WTC11 (cell line): ENCODE results near the gene MAP3K6. TPM values are rescaled to one million over a fixed set of nuclear protein-coding genes. Genes with fewer than 3 reads are reported as not detected.

Source experiments
- ATAC-seq: fragments of 200-7000 bp; cut with Tn5 transposase; 2 replicates; pipeline ENCODE4 v1.10.0; 2021; ENCODE audit warnings: mild to moderate bottlenecking, moderate library complexity
- CTCF ChIA-PET: fragments of 300-600 bp; sonication (Branson Sonifier 250); formaldehyde crosslinking; loops from one replicate; lab custom pipeline; 2021; ENCODE audit warnings: antibody characterized with exemption; lab: Charles Lee
- POLR2A ChIA-PET: fragments of 350-600 bp; sonication (Branson Sonifier 250); formaldehyde crosslinking; loops from one replicate; lab custom pipeline; 2021; ENCODE audit warnings: antibody characterized with exemption; lab: Charles Lee
- DNase-seq: peaks from one replicate; pipeline ENCODE4 v3.0.0; 2021; ENCODE audit warnings: low spot score
- H3K27ac Mint-ChIP-seq: 2 replicates; pipeline ENCODE4 v1.8.0; 2021; ENCODE audit warnings: mixed read lengths
- H3K27me3 Mint-ChIP-seq: 2 replicates; pipeline ENCODE4 v1.8.0; 2021; ENCODE audit warnings: low read depth, mild to moderate bottlenecking, moderate library complexity, mixed read lengths
- H3K36me3 Mint-ChIP-seq: 2 replicates; pipeline ENCODE4 v1.8.0; 2021; ENCODE audit warnings: mixed read lengths
- H3K4me1 Mint-ChIP-seq: 2 replicates; pipeline ENCODE4 v1.8.0; 2022; ENCODE audit warnings: mixed read lengths
- H3K4me3 Mint-ChIP-seq: 2 replicates; pipeline ENCODE4 v1.8.0; 2021; ENCODE audit warnings: mild to moderate bottlenecking, moderate library complexity, mixed read lengths
- H3K9me3 Mint-ChIP-seq: 2 replicates; pipeline ENCODE4 v1.8.0; 2021; ENCODE audit warnings: mixed read lengths
- CBFB ChIP-seq: sonication (generic); formaldehyde crosslinking; IDR thresholded peaks from 2 replicates; pipeline ENCODE4 v1.8.1; 2022; ENCODE audit warnings: mild to moderate bottlenecking, low read depth, missing genetic modification reagents
- CREM ChIP-seq: sonication (generic); formaldehyde crosslinking; IDR thresholded peaks from 2 replicates; pipeline ENCODE4 v1.8.1; 2022; ENCODE audit warnings: mild to moderate bottlenecking, missing genetic modification reagents, moderate library complexity
- E2F4 ChIP-seq: sonication (generic); formaldehyde crosslinking; IDR thresholded peaks from 2 replicates; pipeline ENCODE4 v1.8.1; 2022; ENCODE audit warnings: low read depth, mild to moderate bottlenecking, moderate library complexity, missing genetic modification reagents, borderline replicate concordance
- ERG ChIP-seq: fragments of 250-450 bp; sonication (Bioruptor Pico); IDR thresholded peaks from 2 replicates; pipeline ENCODE4 v1.8.0; 2021; ENCODE audit warnings: mild to moderate bottlenecking
- ESRRA ChIP-seq: sonication (generic); formaldehyde crosslinking; IDR thresholded peaks from 2 replicates; pipeline ENCODE4 v1.8.1; 2022; ENCODE audit warnings: mild to moderate bottlenecking, missing genetic modification reagents, borderline replicate concordance
- FOXP1 ChIP-seq: sonication (generic); formaldehyde crosslinking; IDR thresholded peaks from 2 replicates; pipeline ENCODE4 v1.8.0; 2022; ENCODE audit warnings: missing genetic modification reagents, mild to moderate bottlenecking, moderate library complexity, borderline replicate concordance
- JAZF1 ChIP-seq: fragments of 250-450 bp; sonication (Bioruptor Pico); IDR thresholded peaks from 2 replicates; pipeline ENCODE4 v1.9.0; 2021; ENCODE audit warnings: moderate library complexity, mild to moderate bottlenecking, inconsistent platforms
- PRRX2 ChIP-seq: fragments of 250-450 bp; sonication (Bioruptor Pico); IDR thresholded peaks from 2 replicates; pipeline ENCODE4 v1.8.0; 2021; ENCODE audit warnings: mild to moderate bottlenecking
- TCF7 ChIP-seq: sonication (generic); formaldehyde crosslinking; IDR thresholded peaks from 2 replicates; pipeline ENCODE4 v1.8.0; 2022; ENCODE audit warnings: mild to moderate bottlenecking, low read depth, missing genetic modification reagents, moderate library complexity
- TP53 ChIP-seq: sonication (generic); formaldehyde crosslinking; IDR thresholded peaks from 2 replicates; pipeline ENCODE4 v1.8.1; 2023; ENCODE audit warnings: mild to moderate bottlenecking, missing genetic modification reagents
- ZNF138 ChIP-seq: sonication (generic); formaldehyde crosslinking; conservative IDR thresholded peaks from 2 replicates; pipeline ENCODE4 v1.8.1; 2022; ENCODE audit warnings: mild to moderate bottlenecking, moderate library complexity, missing genetic modification reagents
- ZNF263 ChIP-seq: sonication (generic); formaldehyde crosslinking; IDR thresholded peaks from 2 replicates; pipeline ENCODE4 v1.8.1; 2022; ENCODE audit warnings: low read depth, mild to moderate bottlenecking, moderate library complexity, missing genetic modification reagents
- ZNF416 ChIP-seq: fragments of 250-450 bp; sonication (Bioruptor Pico); IDR thresholded peaks from 2 replicates; pipeline ENCODE4 v1.9.0; 2021; ENCODE audit warnings: mild to moderate bottlenecking, inconsistent platforms
- ZNF671 ChIP-seq: fragments of 250-450 bp; sonication (Bioruptor Pico); IDR thresholded peaks from 2 replicates; pipeline ENCODE4 v1.8.0; 2021; ENCODE audit warnings: mild to moderate bottlenecking
- total RNA-seq: library from RNA; stranded (reverse); gene quantifications from 3 replicates; pipeline ENCODE4 v1.2.3, GENCODE V29; 2021
- TF ChIP-seq, protein P1 (sequence below): sonication (generic); formaldehyde crosslinking; IDR thresholded peaks from 2 replicates; pipeline ENCODE4 v1.8.1; 2023; ENCODE audit warnings: mild to moderate bottlenecking, missing genetic modification reagents, moderate library complexity
- TF ChIP-seq, protein P2 (sequence below): sonication (generic); formaldehyde crosslinking; IDR thresholded peaks from 2 replicates; pipeline ENCODE4 v1.8.1; 2023; ENCODE audit warnings: mild to moderate bottlenecking, missing genetic modification reagents, moderate library complexity

The MAP3K6 gene
- total RNA-seq, 1 experiment from 2014 or later = 15.0 TPM

DNA sequence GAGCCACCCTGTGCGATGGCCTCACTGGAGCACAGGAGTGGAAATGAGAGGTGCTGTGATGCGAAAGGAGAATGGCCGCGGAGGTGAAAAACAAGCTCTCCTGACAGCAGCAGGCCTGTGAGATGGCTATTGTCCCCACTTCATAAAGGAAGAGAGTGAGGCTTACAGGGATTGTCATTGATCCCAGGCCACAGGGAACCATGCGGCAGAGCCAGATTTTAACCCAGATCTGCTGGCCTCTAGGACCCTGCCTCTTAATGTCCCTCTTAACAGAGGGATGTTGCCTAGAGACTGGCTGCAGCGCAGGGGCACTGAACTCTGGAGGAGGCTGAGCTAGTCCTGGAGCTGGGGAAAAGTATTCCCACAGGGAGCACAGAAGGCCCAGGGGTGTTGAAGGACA, 28.0 kb downstream of the MAP3K6 start (continued):
- TF ChIP-seq ZNF263 (no peak), ZNF671 (CRISPR knock-in tag) (no peak), ZNF416 (no peak), CBFB (CRISPR knock-in tag) (no peak)
- TF ChIP-seq, protein P1, sequence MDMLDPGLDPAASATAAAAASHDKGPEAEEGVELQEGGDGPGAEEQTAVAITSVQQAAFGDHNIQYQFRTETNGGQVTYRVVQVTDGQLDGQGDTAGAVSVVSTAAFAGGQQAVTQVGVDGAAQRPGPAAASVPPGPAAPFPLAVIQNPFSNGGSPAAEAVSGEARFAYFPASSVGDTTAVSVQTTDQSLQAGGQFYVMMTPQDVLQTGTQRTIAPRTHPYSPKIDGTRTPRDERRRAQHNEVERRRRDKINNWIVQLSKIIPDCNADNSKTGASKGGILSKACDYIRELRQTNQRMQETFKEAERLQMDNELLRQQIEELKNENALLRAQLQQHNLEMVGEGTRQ (CRISPR knock-in tag) = no peak
- TF ChIP-seq, protein P2, sequence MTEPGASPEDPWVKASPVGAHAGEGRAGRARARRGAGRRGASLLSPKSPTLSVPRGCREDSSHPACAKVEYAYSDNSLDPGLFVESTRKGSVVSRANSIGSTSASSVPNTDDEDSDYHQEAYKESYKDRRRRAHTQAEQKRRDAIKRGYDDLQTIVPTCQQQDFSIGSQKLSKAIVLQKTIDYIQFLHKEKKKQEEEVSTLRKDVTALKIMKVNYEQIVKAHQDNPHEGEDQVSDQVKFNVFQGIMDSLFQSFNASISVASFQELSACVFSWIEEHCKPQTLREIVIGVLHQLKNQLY (CRISPR knock-in tag) = no peak

- Mint-ChIP-seq H3K27ac (peak overlapping the region; percentile 36; the same call in 1 of the 2 replicates), H3K4me1 (peaks cover 17% of the 10 kb centered on the region), H3K9me3 (no peaks in the 10 kb centered on the region), H3K36me3 (peaks cover 19% of the 10 kb centered on the region), H3K27me3 (peaks cover 2% of the 10 kb centered on the region; the same call in 1 of the 2 replicates), H3K4me3 (no peak overlapping the region)
- CTCF ChIA-PET = interaction anchor here (0.7 to 1.5 kb wide), 6 partner anchors 14 to 271 kb away, joined by 3 to 5 read pairs (median 4); no protein-coding TSS in a partner anchor
- POLR2A ChIA-PET = no interaction called here
- ATAC-seq = no peak
- DNase-seq = no peak
- no peak for TF ChIP-seq JAZF1 (CRISPR knock-in tag)
- no peak for TF ChIP-seq TP53
- TF ChIP-seq TCF7 (CRISPR knock-in tag) = no peak
- no peak for TF ChIP-seq ESRRA (CRISPR knock-in tag)
Observed at GRCh38 chr1:27336756-27337155, 30.0 kb downstream of the MAP3K6 start.

GRCh38 chr1:27335506-27336422, 31.0 kb downstream of the MAP3K6 start:
- Mint-ChIP-seq H3K27ac (no peak overlapping the region), H3K36me3 (peaks cover 21% of the 10 kb centered on the region), H3K9me3 (no peaks in the 10 kb centered on the region), H3K27me3 (peaks cover 2% of the 10 kb centered on the region; the same call in 1 of the 2 replicates), H3K4me1 (peaks cover 10% of the 10 kb centered on the region), H3K4me3 (no peak overlapping the region)
- POLR2A ChIA-PET = interaction anchor here (1.4 kb wide), 1 partner anchor 13 kb away, joined by 3 read pairs; no protein-coding TSS in a partner anchor
- CTCF ChIA-PET = interaction anchor here (0.7 to 5.4 kb wide), 4 partner anchors 15 to 39 kb away, joined by 3 to 70 read pairs (median 4); no protein-coding TSS in a partner anchor
- ATAC-seq (no peak), DNase-seq (no peak)
- TF ChIP-seq PRRX2 (CRISPR knock-in tag) (no peak), ZNF138 (CRISPR knock-in tag) (no peak), CBFB (CRISPR knock-in tag) (no peak), E2F4 (no peak), CREM (CRISPR knock-in tag) (no peak)

- ChIA-PET CTCF (interaction anchor here (1.2 to 5.4 kb wide), 8 partner anchors 8 to 223 kb away, joined by 3 to 70 read pairs (median 10); partner anchors contain the start of gene SYTL1), POLR2A (interaction anchor here (1.4 to 3.4 kb wide), 2 partner anchors 8 to 18 kb away, joined by 4 to 8 read pairs; partner anchors contain the start of gene SYTL1)
- Mint-ChIP-seq H3K27me3 (peaks cover under 1% of the 10 kb centered on the region; the same call in 1 of the 2 replicates), H3K27ac (no peak overlapping the region), H3K4me1 (peaks cover under 1% of the 10 kb centered on the region; the same call in 1 of the 2 replicates), H3K36me3 (peaks cover 21% of the 10 kb centered on the region), H3K4me3 (no peak overlapping the region), H3K9me3 (no peaks in the 10 kb centered on the region)
- no peak for ATAC-seq
- TF ChIP-seq FOXP1 (CRISPR knock-in tag) (peak; percentile 14; the same call in 1 of the 2 replicates), ERG (CRISPR knock-in tag) (no peak)
- no peak for DNase-seq
Observed at GRCh38 chr1:27333717-27334279, 33.0 kb downstream of the MAP3K6 start.
